ENCODE data around the gene DENND1C. TPM values are rescaled to one million over a fixed set of nuclear protein-coding genes. Genes with fewer than 3 reads are reported as not detected.
A peak's percentile ranks its signal among the peaks of the same experiment; 100 is the strongest.
"Not testable (repeated sequence)": the region's sequence is repeated elsewhere in the genome, so short reads cannot be mapped to it uniquely, and the experiment has no call there.

Gene DENND1C
- total RNA-seq, 1 experiment from 2014 or later: 0.06 TPM

DNA sequence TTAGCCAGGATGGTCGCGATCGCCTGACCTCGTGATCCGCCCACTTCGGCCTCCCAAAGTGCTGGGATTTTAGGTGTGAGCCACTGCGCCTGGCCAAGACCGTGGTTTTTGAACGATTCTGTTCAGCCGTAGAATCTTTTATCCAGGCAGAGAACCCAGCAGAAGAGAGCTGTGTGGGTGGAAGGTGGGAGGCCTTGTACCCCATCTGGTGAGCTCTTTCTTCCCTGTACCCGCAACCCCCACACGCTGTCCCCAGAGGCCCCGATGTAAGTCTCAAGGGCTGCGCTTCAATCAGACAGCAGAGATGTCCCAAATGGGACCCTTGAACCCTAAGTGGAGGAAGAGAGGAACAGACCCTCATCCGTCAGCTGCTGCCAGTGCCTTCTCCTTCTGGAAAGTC lies 25.7 kb downstream of the DENND1C start:
- no peak for DNase-seq (ENCODE audit: low read depth)

DNA sequence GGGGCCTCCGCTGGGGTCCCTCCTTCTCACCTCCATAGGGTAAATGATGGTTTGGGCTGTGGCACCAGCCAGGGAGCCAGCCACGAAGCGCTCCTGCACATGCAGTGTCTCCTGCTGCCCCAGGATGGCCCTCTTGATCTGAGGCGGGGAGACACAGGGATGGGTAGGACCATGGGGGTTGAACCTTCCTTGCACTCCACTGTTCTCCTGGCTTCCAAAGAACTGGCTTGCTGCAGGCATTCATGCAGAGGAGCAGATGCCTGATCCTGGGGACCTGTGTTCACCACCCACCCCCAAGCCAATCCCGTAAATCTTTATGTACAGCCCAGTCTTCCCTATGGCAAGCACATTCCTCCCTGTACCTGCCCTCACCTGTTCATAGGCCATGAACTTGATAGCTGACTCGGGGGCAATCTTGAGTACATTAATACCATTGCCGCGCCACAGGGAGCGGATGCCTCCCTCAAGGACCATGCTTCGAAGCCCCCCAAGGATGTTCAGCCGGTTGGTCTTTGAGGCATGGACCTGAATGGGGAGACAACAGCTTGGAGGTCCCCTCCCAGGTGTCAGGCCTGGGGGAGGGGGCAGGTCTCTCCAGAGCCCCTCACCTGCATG lies 27.5 kb downstream of the DENND1C start:
- no peak for DNase-seq (ENCODE audit: low read depth)

DNA sequence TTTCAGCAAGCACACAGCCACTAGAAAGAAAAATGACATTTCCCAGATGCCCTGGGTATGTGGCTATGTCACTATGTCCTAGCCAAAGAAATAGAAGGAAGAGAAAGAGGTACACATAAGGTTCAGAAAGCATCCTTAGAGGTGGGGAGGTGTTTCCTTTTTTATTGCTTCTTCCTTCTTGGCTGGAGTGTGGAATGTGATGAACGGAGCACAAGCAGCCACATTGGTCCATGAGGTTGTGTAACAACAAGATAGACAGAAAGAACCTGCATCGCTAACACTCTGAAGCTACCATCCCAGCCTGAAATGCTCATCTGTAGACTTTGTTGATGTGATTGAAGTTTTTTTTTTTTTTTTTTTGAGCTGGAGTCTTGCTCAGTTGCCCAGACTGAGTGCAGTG lies 28.7 kb downstream of the DENND1C start:
- no peak for DNase-seq (ENCODE audit: low read depth)

DNA sequence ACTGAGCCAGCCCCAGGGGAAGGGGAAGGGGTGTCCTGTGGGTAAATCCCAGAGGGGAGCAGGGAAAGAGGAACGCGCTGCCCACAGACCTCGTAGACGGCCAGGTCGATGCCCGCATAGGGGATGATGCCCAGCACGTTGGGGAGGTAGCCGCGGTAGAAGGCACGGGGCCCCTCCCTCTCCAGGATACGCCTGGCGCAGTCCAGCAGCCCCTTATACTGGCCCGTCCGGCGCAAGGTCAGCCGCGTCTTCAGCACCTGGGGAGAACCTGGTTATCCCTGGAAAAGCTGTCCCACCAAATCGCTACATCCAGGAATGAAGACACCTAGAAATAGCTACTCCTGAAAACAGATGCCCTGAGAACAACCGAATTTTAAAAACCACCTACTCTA lies 29.4 kb downstream of the DENND1C start:
- DNase-seq (ENCODE audit: low read depth): no peak

DNA sequence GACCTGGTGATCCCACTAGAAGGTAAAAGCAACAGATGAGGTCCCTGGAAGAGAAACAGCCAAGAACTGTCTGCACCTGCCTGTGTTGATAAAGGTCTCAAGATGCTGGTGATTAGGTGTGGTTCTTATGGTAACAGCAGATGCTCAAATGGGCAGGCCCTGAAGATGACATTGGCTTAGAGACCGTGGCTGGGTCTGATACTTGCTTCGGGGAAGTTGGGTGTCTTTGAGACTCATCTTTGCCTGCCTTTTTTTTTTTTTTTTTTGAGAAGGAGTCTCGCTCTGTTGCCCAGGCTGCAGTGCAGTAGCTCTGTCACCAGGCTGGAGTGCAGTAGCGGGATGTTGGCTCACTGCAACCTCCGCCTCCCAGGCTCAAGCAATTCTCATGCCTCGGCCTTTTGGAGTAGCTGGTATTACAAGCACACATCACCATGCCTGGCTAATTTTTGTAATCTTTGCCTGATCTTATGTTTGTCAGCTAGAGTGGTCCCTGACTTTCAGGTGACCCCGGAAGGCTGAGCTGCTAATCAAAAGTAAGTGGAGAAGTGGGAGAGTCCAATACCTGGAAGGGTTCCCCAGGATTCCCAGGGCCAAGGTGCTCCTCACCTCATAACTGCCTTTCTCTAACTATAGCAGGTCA lies 29.9 kb downstream of the DENND1C start:
- DNase-seq (ENCODE audit: low read depth): no peak

DNA sequence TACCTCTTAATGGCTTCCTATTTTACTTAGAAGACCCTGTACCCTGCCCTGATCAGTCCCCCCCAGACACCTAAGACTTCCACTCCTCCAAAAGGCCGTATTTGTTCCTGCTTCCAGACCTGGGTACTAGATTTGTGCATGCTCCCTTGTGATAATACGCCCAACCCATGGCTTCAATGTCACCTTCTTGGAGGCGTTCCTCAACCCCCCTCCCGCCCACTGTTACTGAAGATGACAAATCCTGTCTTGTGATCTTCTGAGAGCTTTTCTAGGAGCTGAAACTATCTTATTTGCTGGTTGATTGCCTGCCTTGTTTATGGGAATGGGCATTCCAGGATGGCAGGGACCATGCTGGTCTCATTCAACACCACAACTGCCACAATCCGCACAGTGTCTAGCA lies 31.4 kb downstream of the DENND1C start:
- no peak for DNase-seq (ENCODE audit: low read depth)

DNA sequence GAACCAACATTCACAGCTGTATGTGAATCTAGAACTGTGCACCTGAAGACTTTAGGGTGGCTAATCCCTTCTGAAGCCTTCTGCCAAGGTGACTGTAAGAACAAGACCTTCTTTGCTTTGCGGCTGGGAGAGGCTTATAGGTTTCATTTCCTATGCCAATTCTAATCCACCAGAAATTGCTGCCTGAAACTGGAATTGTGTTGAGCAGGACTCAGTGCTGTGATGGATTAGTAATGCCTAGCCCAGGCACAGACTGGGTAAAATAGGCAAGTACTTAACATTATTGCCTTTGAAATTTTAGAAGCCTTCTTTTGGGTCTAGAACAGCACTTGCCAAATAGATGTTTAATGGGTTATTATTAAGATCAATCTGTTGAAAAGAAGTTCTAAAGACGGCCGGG lies 33.5 kb downstream of the DENND1C start:
- no peak for DNase-seq (ENCODE audit: low read depth)

DNA sequence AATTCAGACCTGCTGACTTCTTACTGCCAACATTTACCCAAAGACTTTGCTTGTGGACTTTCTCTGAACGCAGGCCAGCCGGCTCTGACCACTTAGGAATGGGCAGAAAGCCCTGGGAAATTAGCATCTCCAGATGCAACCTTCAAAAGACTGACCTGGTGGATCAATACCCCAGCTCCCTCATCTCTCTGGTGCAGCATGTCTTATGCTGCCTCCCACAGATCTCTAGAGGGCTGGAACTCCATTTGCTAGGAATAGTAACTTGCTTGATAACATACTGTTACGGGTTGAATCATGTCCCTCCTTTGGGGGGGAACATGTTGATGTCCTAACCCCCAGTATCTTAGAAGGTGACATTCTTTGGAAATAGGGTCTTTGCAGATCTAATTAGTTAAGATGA lies 35.1 kb downstream of the DENND1C start:
- DNase-seq (ENCODE audit: low read depth): no peak

DNA sequence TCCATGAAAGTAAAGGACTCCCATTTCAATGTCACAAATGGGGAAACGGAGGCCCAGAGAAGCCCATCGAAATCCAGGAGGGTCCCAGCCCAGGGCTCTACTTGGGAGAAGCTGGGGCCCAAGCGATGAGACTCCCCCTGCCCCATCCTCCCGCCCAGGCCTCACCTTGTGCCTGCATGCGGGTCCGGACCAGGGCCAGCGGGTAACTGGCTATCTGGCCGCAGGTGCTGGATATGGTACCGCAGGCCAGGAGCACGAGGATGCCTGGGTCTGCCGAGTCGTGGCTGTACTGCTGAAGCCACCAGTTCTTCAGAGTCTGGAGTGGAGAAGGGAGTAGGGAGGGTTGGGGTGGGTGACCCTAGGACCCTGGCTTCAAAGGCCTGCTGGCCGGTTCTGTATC lies 37.6 kb downstream of the DENND1C start:
- DNase-seq (ENCODE audit: low read depth): no peak

DNA sequence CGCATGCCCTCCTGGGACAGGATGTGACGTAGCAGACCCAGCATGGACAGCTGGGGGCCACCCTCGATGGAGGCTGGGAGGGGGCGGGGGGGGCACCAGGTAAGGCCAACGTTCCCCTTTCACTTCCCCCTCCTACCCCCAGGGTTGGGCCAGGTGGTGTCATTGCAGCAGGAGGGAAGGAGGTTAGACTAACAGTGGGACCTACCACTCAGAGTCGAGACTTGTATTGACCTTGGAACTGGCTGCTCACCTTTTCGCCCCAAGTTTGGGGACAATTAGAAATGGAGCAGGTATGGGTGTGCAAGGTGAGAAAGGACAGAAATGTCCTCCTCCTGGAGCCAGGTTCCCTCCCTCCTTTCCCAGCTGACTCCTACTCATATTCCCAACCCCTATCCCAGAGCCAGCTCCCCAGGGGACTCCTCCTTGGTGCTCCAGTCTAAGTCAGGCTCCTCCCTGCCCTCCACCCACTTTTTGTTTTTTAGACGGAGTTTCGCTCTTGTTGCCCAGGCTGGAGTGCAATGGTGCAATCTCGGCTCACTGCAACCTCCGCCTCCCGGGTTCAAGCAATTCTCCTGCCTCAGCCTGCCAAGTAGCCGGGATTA lies 39.4 kb downstream of the DENND1C start:
- DNase-seq (ENCODE audit: low read depth): no peak

DNA sequence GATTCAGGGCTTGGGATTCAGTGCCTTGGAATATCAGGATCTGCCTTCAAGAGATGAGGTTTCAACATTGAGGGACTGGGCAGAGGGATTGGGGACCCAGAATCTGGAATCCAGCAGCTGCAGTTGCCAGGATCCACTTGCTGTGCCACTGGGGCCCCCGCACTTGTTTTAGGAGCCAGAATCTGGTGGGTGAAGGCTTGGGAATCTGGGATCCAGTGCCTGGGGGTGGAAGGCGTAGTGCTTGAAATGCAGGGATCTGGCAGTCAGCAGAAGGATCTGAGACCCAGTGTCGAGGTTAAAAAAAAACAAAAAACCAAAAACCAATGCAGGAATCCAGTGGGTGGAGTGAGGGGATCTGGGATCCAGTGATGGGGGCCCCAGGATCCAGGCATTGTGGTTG lies 40.7 kb downstream of the DENND1C start:
- DNase-seq (ENCODE audit: low read depth): no peak

DNA sequence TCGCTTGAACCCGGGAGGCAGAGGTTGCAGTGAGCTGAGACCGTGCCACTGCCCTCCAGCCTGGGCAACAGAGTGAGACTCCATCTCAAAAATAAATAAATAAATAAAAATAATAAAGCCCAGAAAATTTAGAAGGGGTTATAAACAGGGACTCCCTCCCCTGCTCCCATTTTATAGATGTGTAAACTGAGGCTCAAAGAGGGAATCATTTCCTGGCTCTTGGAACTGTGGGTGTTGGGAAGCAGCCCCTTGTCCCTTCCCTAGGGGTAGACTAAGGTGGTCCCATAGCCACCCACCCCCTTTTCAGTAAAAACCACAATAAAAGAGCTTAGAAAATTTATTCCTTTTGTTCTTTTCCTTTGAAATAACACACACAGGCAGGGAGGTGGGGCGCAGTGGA lies 41.8 kb downstream of the DENND1C start:
- DNase-seq (ENCODE audit: low read depth): no peak

DNA sequence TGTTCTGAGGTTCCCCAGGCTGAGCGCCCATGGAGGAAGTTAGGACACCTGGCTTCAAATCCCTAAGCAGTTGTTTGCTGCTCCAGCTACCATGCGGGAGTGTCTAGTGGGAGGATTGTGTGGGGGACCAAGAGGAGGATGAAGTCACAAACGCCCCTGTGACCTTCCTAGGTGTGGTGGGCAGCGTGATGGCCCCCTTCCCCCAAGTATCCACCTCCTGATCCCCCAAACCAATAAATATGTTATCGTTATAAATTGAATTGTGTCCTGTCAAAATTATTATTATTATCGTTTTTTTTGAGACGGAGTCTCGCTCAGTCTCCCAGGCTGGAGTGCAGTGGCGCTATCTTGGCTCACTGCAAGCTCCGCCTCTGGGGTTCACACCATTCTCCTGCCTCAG lies 47.9 kb downstream of the DENND1C start, which contains the start of gene SLC25A41:
TSS of gene SLC25A41 (minus strand) at position 101 of the 400 bp plus-strand sequence. CDS start at position 31, 70 bp downstream.
- DNase-seq (ENCODE audit: low read depth): no peak

DNA sequence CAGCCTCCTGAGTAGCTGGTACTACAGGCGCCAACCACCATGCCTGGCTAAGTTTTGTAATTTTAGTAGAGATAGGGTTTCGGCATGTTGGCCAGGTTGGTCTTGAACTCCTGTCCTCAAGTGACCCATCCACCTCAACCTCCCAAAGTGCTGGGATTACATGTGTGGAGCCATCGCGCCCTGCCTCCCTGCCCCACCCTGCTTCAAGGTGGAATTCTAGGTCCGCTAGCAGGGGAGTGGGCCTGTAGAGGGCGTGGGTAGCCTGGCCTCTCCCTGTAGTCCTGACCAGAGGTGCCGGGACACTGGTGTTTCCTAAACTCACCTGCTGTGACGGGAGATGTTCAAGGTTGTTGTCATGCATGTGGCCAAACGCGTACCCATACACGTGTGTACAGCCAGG lies 48.4 kb downstream of the DENND1C start:
- no peak for DNase-seq (ENCODE audit: low read depth)

DNA sequence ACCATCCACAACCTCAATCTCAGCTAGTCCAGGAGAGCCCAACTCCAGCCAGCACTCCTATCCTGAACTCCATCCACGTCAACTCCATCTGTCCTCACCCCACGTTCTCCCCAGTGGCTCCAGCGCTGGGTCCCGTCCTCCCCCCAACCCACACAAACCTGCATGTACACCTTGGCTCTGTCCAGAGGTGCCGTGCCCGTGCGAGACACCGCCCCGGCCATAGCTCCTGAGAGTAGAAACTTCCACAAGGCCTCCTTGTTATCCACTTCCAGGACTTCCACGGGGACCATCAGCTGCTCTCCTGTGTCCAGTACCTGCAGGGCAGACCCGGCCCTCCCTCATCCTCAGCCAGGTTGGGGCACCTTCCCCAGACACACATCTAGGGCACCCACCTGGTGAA lies 49.7 kb downstream of the DENND1C start:
- no peak for DNase-seq (ENCODE audit: low read depth)

DNA sequence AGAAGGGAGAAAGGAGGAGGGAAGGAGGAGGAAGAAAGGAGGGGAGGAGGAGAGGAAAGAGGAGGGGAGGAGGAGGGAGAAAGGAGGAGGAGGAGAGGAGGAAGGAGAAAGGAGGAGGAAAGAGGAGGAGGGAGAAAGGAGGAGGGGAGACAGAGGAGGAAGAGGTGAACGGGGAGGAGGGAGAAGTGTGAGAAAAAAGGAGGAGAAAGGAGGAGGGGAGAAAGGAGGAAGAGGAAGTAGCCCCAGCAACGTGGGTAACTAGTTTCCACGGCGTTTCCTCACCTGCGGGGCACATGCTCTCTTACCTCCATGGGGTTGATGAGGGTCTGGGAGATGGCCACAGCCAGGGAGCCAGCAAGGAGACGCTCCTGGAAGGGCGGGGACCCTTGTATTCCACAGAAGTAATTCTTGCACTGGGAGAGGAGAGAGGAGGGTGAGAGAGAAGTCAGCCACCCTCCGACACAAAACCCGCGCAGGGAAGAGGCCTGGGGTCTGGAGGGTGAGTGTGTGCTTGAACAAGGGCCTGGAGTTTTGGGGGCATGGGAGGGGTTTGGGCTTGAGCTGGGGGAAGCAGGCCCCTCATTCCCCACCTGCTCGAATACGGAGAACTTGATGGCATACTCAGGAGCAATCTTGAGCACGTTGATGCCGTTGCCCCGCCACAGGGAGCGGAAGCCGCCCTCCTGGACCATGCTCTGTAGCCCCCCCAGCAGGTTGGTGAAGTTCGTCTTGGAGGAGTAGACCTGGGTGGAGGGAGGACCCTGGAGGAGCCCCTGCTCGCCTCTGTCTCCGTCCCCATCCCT lies 52.0 kb downstream of the DENND1C start:
- DNase-seq (ENCODE audit: low read depth): no peak

DNA sequence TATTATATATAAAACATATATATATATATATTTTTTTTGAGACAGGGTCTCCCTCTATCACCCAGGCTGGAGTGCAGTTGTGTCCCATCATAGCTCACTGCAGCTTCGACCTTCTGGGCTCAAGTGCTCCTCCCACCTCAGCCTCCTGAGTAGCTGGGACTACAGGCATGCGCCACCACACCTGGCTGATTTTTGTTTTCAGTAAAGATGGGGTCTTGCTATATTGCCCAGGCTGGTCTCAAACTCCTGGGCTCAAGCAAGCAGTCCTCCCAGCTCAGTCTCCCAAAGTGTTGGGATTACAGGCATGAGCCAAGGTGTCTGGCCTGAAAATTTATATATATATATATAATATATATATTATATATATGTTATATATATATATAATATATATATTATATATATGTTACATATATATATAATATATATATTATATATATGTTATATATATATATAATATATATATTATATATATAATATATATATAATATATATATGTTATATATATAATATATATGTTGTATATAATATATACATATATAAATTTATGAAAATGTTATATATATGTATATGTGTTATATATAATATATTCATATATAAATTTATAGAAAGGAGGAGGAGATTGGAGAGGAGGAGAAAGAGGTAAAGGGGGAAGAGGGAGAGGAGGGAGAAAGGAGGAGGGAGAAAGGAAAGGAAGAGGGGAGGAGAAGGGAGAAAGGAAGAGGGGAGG lies 52.7 kb downstream of the DENND1C start:
- DNase-seq (ENCODE audit: low read depth): not testable (repeated sequence)

DNA sequence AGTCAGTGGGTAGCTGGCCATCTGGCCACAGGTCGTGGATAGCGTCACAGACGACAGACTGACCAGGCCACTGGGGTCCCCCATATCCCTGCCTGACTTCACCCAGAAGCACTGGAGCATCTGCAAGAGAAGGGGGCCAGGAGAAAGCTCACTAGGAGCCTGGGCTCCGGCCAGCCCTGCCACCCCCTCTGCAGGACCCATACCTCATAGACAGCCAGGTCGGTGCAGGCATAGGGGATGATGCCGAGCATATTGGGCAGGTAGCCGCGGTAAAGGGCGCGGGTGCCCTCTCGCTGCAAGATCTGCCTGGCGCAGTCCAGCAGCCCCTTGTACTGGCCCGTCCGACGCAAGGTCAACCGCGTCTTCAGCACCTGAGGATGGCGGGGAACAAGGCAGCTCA lies 54.5 kb downstream of the DENND1C start:
- DNase-seq (ENCODE audit: low read depth): no peak

DNA sequence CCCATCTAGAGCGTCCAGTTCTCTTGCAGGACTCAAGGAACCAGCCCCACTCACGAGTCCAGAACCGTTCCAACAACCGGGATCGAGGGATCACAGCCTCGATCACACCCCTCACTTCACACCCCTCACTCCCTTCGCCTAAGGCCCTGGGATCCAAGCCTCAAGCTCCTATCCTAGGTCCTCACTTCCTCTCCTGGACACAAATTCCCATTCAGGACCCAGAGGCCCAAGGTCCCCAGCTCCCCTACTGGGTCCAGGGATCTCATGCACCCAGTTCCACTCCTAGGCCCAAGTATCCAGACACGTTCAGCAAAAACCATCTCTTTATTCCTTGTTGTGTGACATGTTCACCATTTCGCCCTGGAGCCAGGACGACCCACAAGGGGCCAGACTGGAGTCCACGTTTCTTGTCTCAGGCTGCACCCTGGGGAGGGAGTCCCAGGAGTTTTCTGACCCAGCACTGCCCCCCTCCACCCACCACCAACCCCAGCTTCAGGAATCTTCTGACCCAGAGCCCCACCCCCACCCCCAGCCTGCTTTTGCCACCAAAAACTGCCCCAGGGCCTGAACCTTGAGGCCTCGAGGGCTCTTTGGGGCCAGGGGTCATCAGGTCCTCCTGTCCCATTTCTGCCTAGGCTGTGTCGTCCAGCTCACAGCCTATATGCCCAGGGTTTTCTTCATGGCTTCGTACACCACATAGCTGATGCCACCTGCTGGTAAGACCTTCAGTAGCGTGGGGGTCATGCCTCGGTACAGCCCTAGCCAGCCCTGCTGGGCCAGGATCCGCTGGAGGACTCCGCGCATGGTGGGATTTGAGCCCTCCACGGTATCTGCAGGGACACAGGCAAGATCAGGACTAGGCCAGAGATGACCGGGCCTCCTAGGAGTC lies 55.6 kb downstream of the DENND1C start:
- DNase-seq (ENCODE audit: low read depth): no peak

DNA sequence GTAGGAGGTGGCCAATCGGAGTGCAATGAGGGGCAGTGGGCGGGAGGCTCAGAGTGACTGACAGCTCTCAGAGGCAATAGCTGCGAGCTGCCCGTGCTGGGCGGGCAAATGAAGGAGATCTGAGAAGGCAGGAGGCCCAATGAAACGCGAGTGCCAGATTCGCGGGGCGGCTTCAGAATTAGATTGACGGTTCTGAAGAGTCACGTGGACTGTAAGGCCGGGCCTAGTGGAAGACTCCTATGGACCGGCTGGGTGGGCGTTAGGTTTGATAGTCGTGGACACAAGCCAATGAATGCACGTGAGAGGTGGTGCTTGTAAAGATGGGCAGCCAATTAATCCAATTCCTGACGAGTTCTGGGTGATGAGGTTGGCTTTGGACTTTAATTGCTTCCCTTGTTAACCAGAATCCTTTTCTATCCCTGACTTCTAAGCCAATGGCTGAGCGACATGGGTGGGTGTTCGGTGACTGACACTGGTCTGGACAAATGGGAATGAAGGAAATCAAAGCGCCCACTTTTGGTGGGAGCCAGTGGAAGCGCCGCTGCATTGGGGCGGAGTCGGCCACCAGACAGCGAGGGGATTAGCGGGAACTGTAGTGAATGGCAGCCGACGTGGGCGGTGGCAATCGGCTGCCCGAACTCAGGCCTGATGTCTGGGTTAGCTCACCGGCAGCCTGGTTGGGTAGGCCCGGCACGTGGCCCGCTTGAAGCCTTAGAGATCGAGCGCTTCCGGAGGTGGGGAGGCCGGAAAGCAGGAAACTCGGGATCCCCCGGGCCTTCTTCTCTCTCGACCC lies 56.5 kb downstream of the DENND1C start:
- DNase-seq (ENCODE audit: low read depth): peak; percentile 100
